ENCODE measurements around the gene CLP1.
"Not testable (repeated sequence)": the region's sequence is repeated elsewhere in the genome, so short reads cannot be mapped to it uniquely, and the experiment has no call there.

- not testable (repeated sequence) for TF ChIP-seq EP300 (IDR thresholded peaks at IDR 0.05; ENCODE audit: borderline replicate concordance in 1 of 2, low read depth in 1 of 2, low read length in 1 of 2); ELF1 (IDR thresholded peaks at IDR 0.05); POLR2AphosphoS5 (IDR thresholded peaks at IDR 0.05; ENCODE audit: low read depth, low read length); GABPA (IDR thresholded peaks at IDR 0.05; ENCODE audit: low read depth); GATA2 (CRISPR knock-in tag; IDR thresholded peaks at IDR 0.05); RAD21 (IDR thresholded peaks at IDR 0.05; ENCODE audit: low read length); CHD2 (IDR thresholded peaks at IDR 0.05; ENCODE audit: low read length, partially characterized antibody); CTCF (IDR thresholded peaks at IDR 0.05); MAX (IDR thresholded peaks at IDR 0.05; ENCODE audit: low read depth); PBX3 (IDR thresholded peaks at IDR 0.05); TCF12 (IDR thresholded peaks at IDR 0.05)
- TF ChIP-seq, protein P1, sequence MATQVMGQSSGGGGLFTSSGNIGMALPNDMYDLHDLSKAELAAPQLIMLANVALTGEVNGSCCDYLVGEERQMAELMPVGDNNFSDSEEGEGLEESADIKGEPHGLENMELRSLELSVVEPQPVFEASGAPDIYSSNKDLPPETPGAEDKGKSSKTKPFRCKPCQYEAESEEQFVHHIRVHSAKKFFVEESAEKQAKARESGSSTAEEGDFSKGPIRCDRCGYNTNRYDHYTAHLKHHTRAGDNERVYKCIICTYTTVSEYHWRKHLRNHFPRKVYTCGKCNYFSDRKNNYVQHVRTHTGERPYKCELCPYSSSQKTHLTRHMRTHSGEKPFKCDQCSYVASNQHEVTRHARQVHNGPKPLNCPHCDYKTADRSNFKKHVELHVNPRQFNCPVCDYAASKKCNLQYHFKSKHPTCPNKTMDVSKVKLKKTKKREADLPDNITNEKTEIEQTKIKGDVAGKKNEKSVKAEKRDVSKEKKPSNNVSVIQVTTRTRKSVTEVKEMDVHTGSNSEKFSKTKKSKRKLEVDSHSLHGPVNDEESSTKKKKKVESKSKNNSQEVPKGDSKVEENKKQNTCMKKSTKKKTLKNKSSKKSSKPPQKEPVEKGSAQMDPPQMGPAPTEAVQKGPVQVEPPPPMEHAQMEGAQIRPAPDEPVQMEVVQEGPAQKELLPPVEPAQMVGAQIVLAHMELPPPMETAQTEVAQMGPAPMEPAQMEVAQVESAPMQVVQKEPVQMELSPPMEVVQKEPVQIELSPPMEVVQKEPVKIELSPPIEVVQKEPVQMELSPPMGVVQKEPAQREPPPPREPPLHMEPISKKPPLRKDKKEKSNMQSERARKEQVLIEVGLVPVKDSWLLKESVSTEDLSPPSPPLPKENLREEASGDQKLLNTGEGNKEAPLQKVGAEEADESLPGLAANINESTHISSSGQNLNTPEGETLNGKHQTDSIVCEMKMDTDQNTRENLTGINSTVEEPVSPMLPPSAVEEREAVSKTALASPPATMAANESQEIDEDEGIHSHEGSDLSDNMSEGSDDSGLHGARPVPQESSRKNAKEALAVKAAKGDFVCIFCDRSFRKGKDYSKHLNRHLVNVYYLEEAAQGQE (IDR thresholded peaks at IDR 0.05; ENCODE audit: low read depth, low read length): not testable (repeated sequence)
Measured at GRCh38 chr11:57705432-57705831, 47.9 kb downstream of the CLP1 start.
